Measurements from ENCODE around the gene EEFSEC.
A peak's percentile ranks its signal among the peaks of the same experiment; 100 is the strongest.

EEFSEC gene

DNA sequence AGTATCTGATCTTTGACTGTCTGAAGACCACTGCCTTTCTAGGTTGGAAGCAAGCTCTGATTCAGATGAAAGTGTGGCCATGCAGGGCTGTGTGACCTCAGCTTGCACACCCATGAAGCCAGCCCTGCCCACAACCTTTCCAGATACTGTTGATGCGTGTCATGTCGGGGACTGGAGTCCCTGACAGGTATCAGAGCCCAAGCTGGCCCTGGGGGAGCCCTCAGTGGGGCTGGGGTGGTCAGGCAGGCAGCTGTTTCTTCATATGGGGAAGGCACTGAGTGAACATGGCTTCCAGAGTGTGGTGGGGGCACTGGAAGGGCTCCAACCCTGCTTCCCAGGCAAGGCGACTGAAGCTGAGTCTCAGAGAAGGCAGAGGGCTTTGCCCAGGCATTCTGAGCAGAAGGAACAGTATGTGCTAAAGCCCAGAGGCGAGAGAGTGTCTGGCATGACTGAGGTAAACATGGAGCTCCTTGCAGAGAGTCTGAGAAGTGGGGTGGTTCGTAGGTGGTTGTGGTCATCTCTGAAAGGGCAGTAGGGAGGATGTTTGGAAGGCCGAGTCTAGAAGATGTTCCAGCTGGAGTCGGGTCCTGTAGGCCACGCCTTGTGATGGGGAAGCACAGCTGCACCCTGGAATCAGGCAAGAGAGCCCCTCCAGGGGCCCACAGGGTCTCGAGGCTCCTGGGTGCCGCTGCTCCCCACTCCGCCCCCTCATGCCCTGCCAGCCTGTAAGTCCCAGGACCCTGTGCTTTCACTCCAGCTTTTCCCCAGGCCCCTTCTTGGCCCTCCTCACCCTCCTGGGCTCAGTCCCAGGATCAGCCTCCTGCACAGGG, 122.2 kb downstream of the EEFSEC start:
- DNase-seq = no peak

DNA sequence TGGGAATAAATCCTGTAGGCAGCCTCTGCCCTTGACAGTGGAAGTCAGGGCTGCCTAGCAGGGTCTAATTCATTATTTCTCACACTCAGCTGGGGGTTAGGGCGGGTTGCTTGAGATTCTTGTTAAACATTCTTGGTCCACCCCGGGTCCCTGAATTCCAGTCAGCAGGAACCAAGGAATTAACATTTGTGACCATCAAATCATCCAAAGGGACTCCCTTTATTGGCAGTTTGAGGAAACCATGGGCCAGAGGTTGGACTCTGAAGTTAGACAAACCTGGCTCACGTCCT, 122.8 kb downstream of the EEFSEC start:
- no peak for DNase-seq

DNA sequence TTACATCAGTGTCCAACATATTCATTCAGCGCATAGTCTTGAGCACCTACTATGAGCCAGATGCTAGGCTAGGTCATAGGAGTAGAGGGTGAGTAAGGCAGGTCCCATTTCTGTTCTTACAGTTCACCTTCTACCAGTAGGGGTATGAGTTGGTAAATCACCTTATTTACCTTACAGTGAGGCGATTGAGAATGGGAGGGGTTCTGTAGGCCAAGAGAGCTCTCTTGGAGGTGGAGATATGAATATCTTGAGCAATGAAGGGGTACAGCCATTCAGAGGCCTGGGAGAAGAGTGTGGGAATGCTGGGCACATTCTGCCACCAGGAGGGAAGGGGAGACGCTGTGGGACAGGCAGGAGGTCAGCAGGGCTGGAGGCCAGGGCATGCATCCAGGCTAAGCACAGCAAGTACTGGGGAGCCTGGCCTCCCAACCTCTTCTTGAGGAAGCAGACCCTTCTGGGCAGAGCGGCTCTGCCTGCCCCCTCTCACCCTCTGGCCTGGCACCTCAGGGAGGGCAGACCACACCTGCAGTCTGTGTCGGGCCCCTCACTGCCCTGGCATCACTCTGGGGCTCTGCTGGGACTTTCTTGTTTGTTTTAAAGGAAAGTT, 123.4 kb downstream of the EEFSEC start:
- no peak for DNase-seq

DNA sequence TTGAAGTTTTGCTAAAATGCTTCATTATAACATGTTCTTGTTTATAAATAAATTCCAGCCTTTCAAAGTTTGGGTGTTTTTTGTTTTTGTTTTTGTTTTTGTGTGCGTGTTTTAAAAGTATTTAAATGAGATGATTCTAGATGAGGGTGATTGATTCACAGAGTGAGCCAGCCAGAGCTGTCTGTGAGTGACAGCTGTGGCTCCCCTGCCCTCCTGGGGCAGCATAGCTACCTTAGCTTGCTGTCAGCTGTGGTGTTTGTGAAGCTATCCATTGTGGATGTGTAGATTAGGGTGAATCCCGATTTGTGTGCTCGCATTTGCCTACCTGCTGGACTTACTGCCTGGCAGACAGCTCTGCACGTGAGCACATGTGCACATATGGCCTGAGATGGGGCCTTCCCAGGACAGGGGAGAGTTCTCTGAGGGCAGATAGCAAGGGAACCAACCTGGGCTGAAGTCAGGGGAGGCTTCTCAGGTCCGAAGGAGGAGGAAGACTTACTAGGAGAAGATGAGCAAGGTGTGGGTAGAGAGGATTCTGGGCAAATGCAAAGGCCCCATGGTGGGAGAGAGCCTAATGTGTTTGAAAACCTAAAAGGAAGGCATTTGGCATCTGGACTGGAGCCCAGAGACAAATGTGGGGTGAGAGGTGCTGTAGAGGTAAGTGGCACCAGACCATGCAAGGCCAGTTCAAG, 124.2 kb downstream of the EEFSEC start:
- DNase-seq = no peak

DNA sequence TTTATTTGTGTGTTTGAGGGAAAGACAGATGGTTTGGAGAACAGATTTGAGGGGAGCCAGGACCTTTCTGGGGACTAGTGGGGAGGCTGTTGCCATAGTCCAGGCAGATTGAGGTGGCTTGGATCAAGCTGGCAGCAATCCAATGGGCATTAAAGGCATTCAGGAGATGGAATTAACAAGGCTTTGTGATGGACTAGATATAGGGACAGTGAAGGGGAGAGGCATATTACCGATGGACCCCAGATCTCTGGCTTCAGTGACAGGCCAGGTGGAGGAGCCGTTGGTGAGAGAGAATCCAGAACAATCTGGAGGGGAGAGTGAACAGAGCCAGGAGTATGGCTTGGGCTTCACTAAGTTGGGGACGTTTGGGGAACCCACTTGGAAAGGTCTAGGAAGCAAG, 124.8 kb downstream of the EEFSEC start:
- DNase-seq = no peak

DNA sequence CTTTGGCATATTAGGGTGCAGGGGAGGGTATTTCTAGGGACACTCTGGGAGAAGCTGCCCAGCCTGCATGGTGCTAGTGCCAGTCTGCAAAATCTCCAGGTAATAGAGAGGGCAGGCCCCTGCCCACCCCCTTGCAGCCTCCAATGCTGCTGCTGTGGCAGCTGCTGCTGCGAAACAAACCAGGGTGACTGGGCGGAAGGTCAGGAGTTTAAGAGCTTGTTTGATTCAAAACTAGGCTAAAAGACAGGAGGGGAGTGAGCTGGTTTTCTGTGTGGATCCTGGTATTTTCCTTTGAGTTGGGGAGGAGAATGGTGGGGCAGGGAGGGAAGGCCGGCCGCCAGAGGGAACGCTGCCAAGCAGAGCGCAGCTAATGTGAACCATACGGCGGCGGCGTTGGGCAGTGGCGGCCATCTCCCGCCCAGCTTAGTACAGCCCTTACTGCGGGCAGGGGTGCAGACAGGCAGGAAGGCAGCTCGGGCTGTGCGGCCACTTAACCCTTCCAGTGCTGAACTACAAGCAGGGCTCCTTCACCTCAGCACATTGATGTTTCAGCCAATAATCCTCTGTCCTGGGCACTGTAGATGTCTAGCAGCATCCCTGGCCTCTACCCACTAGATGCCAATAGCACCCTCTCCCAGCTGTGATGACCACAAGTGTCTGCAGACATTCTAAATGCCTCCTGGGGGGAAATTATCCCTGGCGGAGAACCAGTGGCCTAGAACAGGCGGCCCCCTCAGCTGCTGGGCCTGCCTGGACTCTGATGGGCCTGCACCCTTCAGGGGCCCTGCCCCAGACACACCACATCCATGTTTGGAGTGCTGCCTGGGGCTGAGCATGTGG, 125.7 kb downstream of the EEFSEC start:
- DNase-seq = peak; percentile 42

DNA sequence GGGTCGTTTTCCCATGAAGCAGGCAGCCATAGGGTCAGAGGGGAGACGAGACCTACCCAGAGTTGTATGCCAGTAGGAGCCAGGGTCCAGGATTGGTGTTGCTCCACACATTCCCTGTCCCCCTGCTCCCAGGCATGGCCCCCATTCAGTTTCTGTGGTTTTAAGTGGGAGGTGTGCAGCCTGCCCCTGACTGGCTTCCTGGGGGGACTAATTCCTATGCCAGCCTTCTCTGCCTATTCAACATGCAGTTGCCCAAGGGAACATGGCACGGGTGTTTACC, 126.3 kb downstream of the EEFSEC start:
- no peak for DNase-seq

DNA sequence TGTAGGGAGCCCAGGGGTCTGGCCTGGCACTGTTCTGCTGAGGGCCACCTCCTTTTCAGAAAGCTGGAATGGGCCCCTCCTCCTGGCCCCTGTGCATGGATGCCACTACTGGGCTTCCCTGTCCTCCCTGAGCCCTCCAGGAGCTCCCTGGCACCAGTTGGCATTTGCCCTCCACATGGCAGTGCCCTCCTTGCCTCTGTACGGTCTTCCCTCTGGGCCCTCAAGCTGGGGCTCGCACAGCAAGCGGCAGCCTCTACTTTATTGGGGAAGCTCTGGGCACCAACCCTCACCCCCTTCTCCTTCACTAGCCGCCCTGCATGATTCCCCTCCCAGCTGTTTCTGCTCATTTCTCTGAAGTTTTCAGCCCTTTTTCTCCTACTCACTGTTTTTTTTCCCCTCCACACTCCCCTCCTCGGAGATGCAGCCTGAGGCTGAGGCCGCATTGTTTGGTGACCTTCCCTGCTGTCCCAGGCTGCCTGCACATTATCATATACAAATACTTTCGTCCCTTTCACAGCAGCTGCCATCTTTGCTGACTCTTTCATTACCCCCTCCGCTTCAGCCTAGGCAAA, 127.3 kb downstream of the EEFSEC start:
- no peak for DNase-seq

DNA sequence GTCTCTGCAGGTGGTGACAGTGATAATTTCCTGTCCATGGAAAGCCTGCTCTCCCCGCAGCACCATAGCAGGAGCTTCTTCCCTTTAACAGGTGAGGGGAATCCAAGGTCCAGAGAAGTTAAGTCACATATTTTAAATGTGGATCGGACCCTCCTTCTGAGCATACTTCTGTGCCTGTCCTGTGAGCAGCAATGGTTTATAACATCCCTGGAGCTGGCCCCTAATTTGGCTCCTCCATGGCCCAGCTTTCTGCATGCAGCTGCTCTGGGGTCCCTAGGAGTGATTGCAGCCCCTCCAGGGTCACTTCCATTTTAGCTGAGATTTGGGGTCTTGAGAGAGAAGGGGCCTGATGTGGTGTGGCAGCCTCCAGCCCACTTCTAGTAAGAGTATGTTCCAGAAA, 127.8 kb downstream of the EEFSEC start:
- DNase-seq = no peak

DNA sequence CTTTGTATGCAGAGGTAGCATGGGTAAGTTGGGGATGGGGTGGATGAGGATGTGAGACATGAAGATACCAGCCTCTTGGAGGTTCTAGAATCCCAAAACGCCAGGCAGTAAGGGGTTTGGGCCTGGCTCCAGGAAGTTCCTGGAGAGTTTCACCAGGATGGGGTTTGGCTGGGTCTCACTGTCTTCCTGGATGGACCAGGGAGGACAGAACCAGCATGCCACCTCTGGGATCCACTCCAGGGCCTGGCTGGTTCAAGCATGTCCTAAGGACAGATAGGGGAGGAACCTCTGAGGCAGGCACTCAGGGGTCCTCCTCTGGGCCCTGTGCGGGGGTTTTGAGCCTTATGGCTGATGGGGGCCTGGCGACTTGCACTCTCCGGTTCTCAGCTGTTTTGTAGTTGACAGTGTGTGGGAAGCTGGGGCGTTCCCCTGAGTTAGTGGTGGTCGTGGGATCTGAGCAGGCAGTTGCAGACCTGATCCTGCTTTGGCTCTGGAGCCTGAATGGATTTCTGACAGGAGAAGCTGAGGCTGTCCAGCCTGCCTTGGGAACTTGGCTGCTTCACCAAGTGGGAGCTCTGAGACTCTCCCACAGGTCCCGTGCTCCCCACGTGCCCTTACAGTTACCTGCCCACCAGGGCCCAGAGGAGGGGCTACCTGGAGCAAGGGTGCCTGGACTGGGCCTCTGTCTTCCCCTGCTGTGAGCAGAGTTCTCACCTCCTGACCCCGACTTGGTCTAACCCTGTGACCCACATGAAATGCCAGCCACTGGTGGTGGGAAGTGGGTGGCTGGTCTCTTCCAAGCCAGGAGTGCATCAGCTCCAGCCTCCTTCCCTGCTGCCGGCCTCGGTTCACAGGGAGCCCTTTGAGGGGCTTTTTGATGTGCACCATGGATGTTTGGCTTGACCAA, 128.4 kb downstream of the EEFSEC start:
- no peak for DNase-seq

DNA sequence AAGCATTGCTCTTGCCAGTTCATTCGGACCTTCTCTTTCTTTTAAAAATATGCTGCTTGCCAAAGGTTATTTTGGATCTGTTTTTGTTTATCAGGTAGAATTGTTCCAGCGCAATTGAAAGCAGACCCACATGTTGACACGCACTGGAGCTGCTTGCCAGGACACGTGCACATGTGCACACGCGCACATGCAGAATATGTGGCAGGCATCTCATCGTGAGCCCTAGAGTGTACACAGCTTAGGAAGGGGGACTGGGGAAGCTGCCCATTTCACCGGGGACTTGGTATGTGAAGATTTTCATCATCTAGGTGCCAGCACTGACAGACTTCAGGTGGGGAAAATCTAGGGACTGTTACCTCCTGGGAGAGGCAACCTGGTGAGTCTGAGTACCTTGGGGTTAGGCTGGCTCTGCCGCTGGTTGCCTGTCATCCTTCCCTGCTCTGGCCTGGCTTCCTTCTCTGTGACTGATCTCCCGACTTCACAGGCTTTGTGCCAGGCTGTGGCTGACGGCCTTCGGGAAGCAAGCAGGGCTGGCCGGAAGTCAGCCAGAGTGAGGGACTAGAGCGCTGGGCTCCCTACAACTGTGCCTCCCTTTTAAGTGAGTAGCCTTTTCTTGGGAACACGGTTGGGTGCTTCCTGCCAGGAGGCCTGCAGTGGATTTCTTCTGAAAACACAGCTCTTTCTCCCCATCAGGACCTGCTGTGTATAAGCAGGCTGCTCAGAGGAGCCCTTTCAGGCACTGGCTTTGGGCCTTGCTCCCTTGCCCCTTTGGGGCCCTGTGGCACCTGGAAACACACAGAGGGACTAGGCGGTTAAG, 129.3 kb downstream of the EEFSEC start:
- DNase-seq = no peak

DNA sequence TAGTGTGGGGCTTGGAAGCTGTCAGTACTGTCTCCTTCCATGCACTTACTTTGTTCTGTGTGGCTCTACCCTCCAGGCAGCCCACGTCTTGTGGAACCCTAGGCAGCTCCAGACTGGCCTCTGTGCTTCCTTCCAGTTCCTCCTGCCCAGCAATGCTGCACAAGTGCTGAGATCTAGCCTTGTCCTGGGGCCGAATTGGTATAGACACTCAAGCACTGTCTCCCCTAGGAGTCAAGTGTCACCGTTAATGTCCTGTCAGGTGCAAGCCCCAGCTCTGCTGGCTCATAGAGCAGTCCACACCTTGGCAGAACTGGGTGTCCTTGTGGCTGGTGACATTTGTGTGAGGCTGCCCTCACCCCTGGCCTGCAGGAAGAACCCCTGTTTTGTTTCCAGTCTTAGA, 130.1 kb downstream of the EEFSEC start:
- no peak for DNase-seq

DNA sequence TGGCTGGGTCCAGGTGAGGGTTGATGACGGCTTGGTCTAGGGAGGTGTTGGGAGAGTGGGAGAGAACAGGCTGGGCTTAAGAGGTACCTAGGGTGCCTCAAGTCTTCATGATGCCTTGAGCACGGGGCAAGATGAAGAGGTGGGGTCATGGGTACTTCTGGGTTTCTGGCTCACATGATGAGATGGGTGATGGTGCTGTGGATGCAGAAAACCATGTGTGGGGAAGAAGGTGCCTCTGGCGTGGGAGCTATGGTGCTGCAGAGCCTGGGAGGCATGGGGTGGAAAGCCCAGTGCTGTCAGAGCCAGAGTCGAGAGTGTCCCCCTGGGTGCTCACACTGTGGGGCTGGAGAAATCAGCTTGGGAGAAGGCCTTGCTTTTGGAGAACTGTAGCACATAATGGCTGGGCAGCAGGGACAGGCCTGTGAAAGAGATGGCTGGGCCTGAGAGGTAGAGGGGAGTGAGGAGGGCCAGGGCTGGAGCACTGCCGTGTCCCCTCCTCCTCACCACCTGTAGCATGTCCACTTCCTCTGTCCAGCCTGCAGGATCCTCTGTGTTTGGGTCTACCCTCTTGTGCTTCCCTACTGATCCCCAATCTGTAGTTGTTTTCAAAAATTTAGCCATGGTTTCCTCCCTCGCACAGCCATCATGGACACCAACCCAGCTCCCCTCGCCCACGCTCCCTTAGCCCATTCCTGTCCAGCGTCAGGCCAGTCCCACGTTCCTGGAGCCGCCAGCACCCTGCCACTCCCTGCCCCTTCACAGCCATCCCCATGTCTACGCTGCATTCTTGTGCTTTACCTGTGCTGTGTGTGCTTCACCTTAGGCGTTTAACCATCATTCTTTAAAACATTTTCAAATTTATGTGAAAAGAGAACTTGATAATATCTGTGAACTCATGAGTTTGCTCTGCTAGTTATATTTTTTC, 132.0 kb downstream of the EEFSEC start:
- no peak for DNase-seq

DNA sequence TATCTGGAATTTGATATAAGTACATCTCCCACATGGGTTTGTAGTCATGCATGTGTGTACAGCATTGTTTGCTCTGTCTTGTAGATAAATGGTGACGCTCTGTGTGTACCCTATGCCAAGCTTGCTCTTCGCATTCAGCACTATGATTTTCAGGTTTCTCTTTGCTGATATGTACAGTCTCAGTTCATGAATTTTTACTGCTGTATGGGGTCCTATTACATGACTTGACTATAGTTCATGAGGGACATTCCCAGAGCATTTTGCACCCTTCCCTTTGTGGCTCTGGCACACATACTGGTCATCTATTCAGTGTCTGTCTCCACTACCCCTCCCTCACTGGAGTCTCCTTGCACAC, 132.7 kb downstream of the EEFSEC start:
- no peak for DNase-seq

DNA sequence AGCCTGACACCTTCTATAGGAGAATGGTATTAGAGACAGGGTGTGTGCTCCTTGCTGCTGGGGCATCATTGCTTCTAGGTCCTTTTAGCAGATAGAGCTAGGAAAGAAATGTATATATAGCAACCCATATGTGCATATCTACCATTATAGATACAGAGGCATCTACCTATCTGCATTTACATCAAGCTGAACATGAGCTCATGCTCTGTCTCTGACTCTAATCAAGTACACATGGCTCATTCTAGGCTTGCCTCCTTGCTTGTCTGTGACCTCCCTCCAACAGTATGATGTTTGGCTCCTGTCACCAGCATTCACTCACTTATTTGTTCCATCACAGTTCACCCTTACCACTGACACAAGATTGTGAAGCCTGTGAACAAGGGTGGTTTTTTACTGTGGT, 133.4 kb downstream of the EEFSEC start:
- no peak for DNase-seq

DNA sequence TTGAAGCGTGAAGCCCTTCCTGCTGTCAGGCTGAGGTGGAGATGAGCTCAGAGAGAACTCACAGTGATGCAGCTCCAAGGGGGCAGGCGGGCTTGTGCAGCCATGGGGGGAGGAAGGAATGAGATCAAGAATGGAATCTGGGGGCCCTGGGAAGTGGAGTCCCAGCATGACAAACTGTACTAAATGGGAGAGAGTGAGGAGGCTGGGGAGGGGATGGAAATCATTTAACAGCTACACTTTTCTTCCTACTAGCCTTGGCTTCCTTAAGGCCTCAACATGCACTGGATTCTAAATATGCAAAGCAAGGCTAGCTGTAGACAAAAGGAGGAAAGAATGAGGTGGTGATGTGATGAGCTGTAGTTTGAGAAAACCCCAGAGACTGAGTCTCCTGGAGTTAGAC, 133.9 kb downstream of the EEFSEC start:
- DNase-seq = no peak

DNA sequence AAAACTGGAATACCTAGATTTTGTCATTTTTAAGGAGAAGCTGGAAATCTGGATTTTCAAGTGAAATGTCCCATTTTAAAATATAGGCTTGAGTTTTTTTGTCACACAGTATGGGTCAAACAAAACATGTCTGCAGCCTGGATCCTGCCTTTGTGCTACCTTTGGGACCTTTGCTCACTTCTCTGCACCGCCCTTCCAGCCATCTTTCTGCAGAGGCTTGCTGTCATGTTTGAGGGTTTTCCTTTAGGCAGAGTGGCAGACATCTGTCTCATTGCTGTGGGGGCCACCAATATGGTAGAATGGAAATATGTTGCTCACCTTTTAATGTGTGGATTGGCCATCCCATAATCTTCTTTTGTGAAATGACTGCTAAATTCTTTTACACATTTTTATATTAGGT, 136.3 kb downstream of the EEFSEC start:
- DNase-seq = no peak

DNA sequence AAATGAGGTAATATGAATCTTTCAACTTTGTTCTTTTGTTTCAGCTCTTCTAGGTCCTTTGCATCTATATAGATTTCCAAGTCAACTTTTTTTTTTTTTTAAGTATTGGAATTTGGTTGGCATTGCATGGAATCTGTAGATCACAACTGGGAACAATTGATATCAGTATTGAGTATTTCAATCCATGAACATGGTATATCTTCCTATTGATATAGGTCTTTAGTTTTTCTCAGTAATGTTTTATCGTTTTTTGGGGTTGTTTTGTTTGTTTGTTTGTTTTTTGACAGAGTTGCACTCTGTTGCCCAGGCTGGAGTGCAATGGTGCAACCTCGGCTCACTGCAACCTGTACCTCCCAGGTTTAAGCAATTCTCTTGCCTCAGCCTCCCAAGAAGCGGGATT, 137.2 kb downstream of the EEFSEC start:
- no peak for DNase-seq

DNA sequence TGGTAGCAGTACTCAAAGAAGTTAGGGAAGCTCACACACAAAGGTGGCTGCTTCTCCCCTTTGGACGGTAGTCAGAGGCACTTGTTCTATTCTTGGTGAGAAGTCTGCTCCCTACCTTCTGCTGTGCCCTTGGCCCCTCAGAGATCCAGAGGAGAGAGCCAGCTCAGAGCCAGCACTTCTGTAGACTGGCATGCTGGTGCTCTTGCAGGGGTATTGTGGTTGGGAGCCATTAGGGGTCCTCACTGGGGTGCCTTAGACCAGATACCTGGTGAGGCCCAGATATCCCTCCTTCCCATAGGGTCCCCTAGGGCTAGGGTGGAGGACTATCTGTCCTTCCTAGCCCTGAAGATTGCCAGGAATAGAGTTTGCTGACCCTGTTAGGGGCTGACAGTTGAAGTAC, 140.6 kb downstream of the EEFSEC start:
- no peak for DNase-seq

DNA sequence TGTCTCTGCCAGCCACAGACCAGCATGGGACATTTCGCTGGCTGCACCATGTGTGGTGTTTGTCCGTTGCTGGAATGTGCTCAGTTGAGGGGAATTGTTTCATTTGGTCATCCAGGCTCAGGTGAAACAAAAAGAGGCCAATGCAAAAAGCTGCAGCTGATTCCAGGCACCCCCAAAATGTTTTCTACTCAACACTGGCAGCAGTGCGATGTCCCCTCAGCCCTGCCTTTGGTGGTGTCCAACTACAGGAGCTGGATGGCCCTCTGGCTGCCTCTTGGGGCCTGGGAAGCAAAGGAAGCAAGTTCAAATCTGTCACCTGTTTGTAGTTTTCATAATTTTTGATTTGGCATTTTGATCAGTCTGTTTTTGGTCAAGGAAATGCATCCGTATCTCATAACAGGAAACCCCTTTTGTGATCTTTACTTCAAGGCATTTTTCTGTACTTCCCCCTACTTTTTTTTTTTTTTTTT, 141.8 kb downstream of the EEFSEC start:
- DNase-seq = no peak

All from DMS 273 treated with DMSO at 0.1 percent for 48 hours (cell line).